ENCODE results near the gene SMC4. TPM values are rescaled to one million over a fixed set of nuclear protein-coding genes. Genes with fewer than 3 reads are reported as not detected.

SMC4 gene
- total and polyA plus RNA-seq, 11 donors, result 14.0 to 27.3 (median 18.4) TPM

- ATAC-seq (no peak), DNase-seq (no peak)
- TF ChIP-seq CTCF (IDR thresholded peaks at IDR 0.05), result no peak
- TF ChIP-seq POLR2A (IDR thresholded peaks at IDR 0.05), result no peak
- Histone ChIP-seq H3K36me3 (no peaks in the 10 kb centered on the region), H3K27ac (no peak overlapping the region), H3K4me3 (no peak overlapping the region), H3K4me1 (no peaks in the 10 kb centered on the region), H3K9me3 (peaks cover 0 to 11% (median 1%) of the 10 kb centered on the region in 12 donors), H3K27me3 (no peaks in the 10 kb centered on the region)
- intact Hi-C loops (cut with DNase I), result no loop called here
- 73 to 89% (median 85%) methylated on average over 4 to 5 of the region's 5 CpGs for WGBS, 4 donors
Measured at GRCh38 chr3:160470181-160470580, 70.7 kb downstream of the SMC4 start.

GRCh38 chr3:160471892-160472291 is 72.4 kb downstream of the SMC4 start:
- Histone ChIP-seq H3K4me3 (no peak overlapping the region), H3K4me1 (no peaks in the 10 kb centered on the region), H3K36me3 (no peaks in the 10 kb centered on the region), H3K9me3 (peaks cover 0 to 11% (median 1%) of the 10 kb centered on the region in 12 donors), H3K27me3 (no peaks in the 10 kb centered on the region), H3K27ac (no peak overlapping the region)
- DNase-seq, result no peak
- intact Hi-C loops (cut with DNase I), result no loop called here
- TF ChIP-seq CTCF (IDR thresholded peaks at IDR 0.05) (no peak), POLR2A (IDR thresholded peaks at IDR 0.05) (no peak)
- WGBS, 4 donors, result 63 to 83% (median 76%) methylated on average over 2 of the region's 2 CpGs
- no peak for ATAC-seq

- Histone ChIP-seq H3K4me1 (no peaks in the 10 kb centered on the region), H3K36me3 (no peaks in the 10 kb centered on the region), H3K9me3 (peaks cover 0 to 11% (median 1%) of the 10 kb centered on the region in 12 donors), H3K4me3 (no peak overlapping the region), H3K27ac (no peak overlapping the region), H3K27me3 (no peaks in the 10 kb centered on the region)
- ATAC-seq, result no peak
- no peak for DNase-seq
- TF ChIP-seq POLR2A (IDR thresholded peaks at IDR 0.05), result no peak
- TF ChIP-seq CTCF (IDR thresholded peaks at IDR 0.05), result no peak
- 47 to 75% (median 65%) methylated on average over 2 of the region's 2 CpGs for WGBS, 4 donors
- intact Hi-C loops (cut with DNase I), result no loop called here
Measured at GRCh38 chr3:160472344-160472743, 72.9 kb downstream of the SMC4 start.

GRCh38 chr3:160473221-160473620 is 73.8 kb downstream of the SMC4 start:
- no peak for TF ChIP-seq POLR2A (IDR thresholded peaks at IDR 0.05)
- TF ChIP-seq CTCF (IDR thresholded peaks at IDR 0.05), result no peak
- H3K36me3 ChIP-seq, result no peaks in the 10 kb centered on the region
- 42 to 94% (median 71%) methylated on average over 1 of the region's 1 CpG for WGBS, 4 donors
- H3K9me3 ChIP-seq, result peaks cover 0 to 11% (median 1%) of the 10 kb centered on the region in 12 donors
- no peaks in the 10 kb centered on the region for H3K4me1 ChIP-seq
- DNase-seq (no peak), ATAC-seq (no peak)
- no peaks in the 10 kb centered on the region for H3K27me3 ChIP-seq
- H3K27ac ChIP-seq, result no peak overlapping the region
- intact Hi-C loops (cut with DNase I), result no loop called here
- no peak overlapping the region for H3K4me3 ChIP-seq

Data from heart left ventricle (tissue), 16 donors.